Measurements from ENCODE around the gene TBCB.

Gene TBCB

GRCh38 chr19:36084231-36085009 lies 30.8 kb upstream of the TBCB start:
- Histone ChIP-seq H3K36me3 (ENCODE audit: insufficient read depth, low read length) (peaks cover 87% of the 10 kb centered on the region), H3F3A (ENCODE audit: insufficient read depth, low read length) (no peaks in the 10 kb centered on the region), H4K20me1 (ENCODE audit: insufficient read depth, low read length) (no peaks in the 10 kb centered on the region), H3K79me2 (ENCODE audit: insufficient read depth, low read length) (no peaks in the 10 kb centered on the region), H3K9me2 (ENCODE audit: low read depth, low read length) (no peaks in the 10 kb centered on the region), H3K27me3 (ENCODE audit: insufficient read depth, low read length) (no peaks in the 10 kb centered on the region), H3K9me3 (ENCODE audit: low read length) (no peaks in the 10 kb centered on the region), H3K4me2 (ENCODE audit: low read length) (no peak overlapping the region), H3K27ac (ENCODE audit: low read depth, low read length, poor library complexity, severe bottlenecking) (no peak overlapping the region), H3K4me1 (ENCODE audit: insufficient read depth, low read length, severe bottlenecking) (no peaks in the 10 kb centered on the region), H3K4me3 (ENCODE audit: low read depth, low read length, poor library complexity, severe bottlenecking) (no peak overlapping the region), H3K9ac (ENCODE audit: low read length) (no peak overlapping the region), H2AFZ (ENCODE audit: low read length) (no peak overlapping the region)
- TF ChIP-seq EZH2 (IDR thresholded peaks at IDR 0.05; ENCODE audit: borderline replicate concordance, low read length) (no peak), CTCF (IDR thresholded peaks at IDR 0.05; ENCODE audit: low read length) (no peak)

- Histone ChIP-seq H3K27ac (ENCODE audit: low read depth, low read length, poor library complexity, severe bottlenecking) (no peak overlapping the region), H3K4me3 (ENCODE audit: low read depth, low read length, poor library complexity, severe bottlenecking) (no peak overlapping the region), H4K20me1 (ENCODE audit: insufficient read depth, low read length) (no peaks in the 10 kb centered on the region), H2AFZ (ENCODE audit: low read length) (no peak overlapping the region), H3K79me2 (ENCODE audit: insufficient read depth, low read length) (no peaks in the 10 kb centered on the region), H3K4me1 (ENCODE audit: insufficient read depth, low read length, severe bottlenecking) (no peaks in the 10 kb centered on the region), H3K27me3 (ENCODE audit: insufficient read depth, low read length) (no peaks in the 10 kb centered on the region), H3K4me2 (ENCODE audit: low read length) (no peak overlapping the region), H3F3A (ENCODE audit: insufficient read depth, low read length) (no peaks in the 10 kb centered on the region), H3K9me2 (ENCODE audit: low read depth, low read length) (no peaks in the 10 kb centered on the region), H3K36me3 (ENCODE audit: insufficient read depth, low read length) (peaks cover 94% of the 10 kb centered on the region), H3K9me3 (ENCODE audit: low read length) (no peaks in the 10 kb centered on the region), H3K9ac (ENCODE audit: low read length) (no peak overlapping the region)
- no peak for TF ChIP-seq CTCF (IDR thresholded peaks at IDR 0.05; ENCODE audit: low read length)
- no peak for TF ChIP-seq EZH2 (IDR thresholded peaks at IDR 0.05; ENCODE audit: borderline replicate concordance, low read length)
Measured at GRCh38 chr19:36086326-36086725, 28.9 kb upstream of the TBCB start.

GRCh38 chr19:36089847-36090246 lies 25.4 kb upstream of the TBCB start:
- no peak overlapping the region for H3K9ac ChIP-seq (ENCODE audit: low read length)
- peaks cover 91% of the 10 kb centered on the region for H3K36me3 ChIP-seq (ENCODE audit: insufficient read depth, low read length)
- H3K4me2 ChIP-seq (ENCODE audit: low read length): no peak overlapping the region
- H3K4me3 ChIP-seq (ENCODE audit: low read depth, low read length, poor library complexity, severe bottlenecking): no peak overlapping the region
- no peak overlapping the region for H2AFZ ChIP-seq (ENCODE audit: low read length)
- no peaks in the 10 kb centered on the region for H3F3A ChIP-seq (ENCODE audit: insufficient read depth, low read length)
- no peaks in the 10 kb centered on the region for H3K27me3 ChIP-seq (ENCODE audit: insufficient read depth, low read length)
- H4K20me1 ChIP-seq (ENCODE audit: insufficient read depth, low read length): no peaks in the 10 kb centered on the region
- no peak for TF ChIP-seq EZH2 (IDR thresholded peaks at IDR 0.05; ENCODE audit: borderline replicate concordance, low read length)
- no peak for TF ChIP-seq CTCF (IDR thresholded peaks at IDR 0.05; ENCODE audit: low read length)
- H3K9me3 ChIP-seq (ENCODE audit: low read length): no peaks in the 10 kb centered on the region
- H3K27ac ChIP-seq (ENCODE audit: low read depth, low read length, poor library complexity, severe bottlenecking): no peak overlapping the region
- no peaks in the 10 kb centered on the region for H3K79me2 ChIP-seq (ENCODE audit: insufficient read depth, low read length)
- no peaks in the 10 kb centered on the region for H3K9me2 ChIP-seq (ENCODE audit: low read depth, low read length)
- no peaks in the 10 kb centered on the region for H3K4me1 ChIP-seq (ENCODE audit: insufficient read depth, low read length, severe bottlenecking)
